Lung (tissue), 12 donors: ENCODE measurements around the gene FCGR2B. TPM values are rescaled to one million over a fixed set of nuclear protein-coding genes. Genes with fewer than 3 reads are reported as not detected.

Source experiments
- ATAC-seq: fragments of 200-7000 bp; cut with Tn5 transposase; one replicate; pipeline ENCODE4 v1.9.1; 2020; ENCODE audit warnings: moderate number of reproducible peaks; ENCODE audit not compliant: insufficient read depth, low FRiP score
- DNase-seq, 3 donors: peaks; one replicate each; pipeline ENCODE4 v3.0.0-alpha.2; 2013 to 2017
- H3K27ac ChIP-seq, 2 donors: one replicate each; pipeline ENCODE4 v1.5.1; 2013; ENCODE audit warnings: mild to moderate bottlenecking in 2 of 2, moderate library complexity in 2 of 2, control low read depth in 1 of 2, inconsistent platforms in 1 of 2, low read depth in 1 of 2, low read length in 1 of 2
- H3K27me3 ChIP-seq, 3 donors: one replicate each; pipeline ENCODE4 v1.5.1; 2013; ENCODE audit warnings: low read length in 2 of 3; ENCODE audit not compliant: control insufficient read depth in 3 of 3, insufficient read depth in 3 of 3
- H3K36me3 ChIP-seq, 4 donors: one replicate each; pipeline ENCODE4 v1.5.1; 2013; ENCODE audit warnings: low read length in 4 of 4, mild to moderate bottlenecking in 1 of 4, moderate library complexity in 1 of 4; ENCODE audit not compliant: control insufficient read depth in 4 of 4, insufficient read depth in 4 of 4
- H3K4me1 ChIP-seq, 5 donors: one replicate each; pipeline ENCODE4 v1.5.1; 2013; ENCODE audit warnings: low read length in 5 of 5, mild to moderate bottlenecking in 2 of 5, moderate library complexity in 1 of 5; ENCODE audit not compliant: control insufficient read depth in 5 of 5, insufficient read depth in 5 of 5
- H3K4me3 ChIP-seq: one replicate; pipeline ENCODE4 v1.5.1; 2013; ENCODE audit warnings: mild to moderate bottlenecking, control low read depth, moderate library complexity
- H3K9ac ChIP-seq, 2 donors: one replicate each; pipeline ENCODE4 v1.5.1; 2013; ENCODE audit warnings: low read length in 2 of 2, control low read depth in 1 of 2; ENCODE audit not compliant: insufficient read depth in 1 of 2
- H3K9me3 ChIP-seq, 4 donors: one replicate each; pipeline ENCODE4 v1.5.1; 2013; ENCODE audit warnings: low read length in 3 of 4, mild to moderate bottlenecking in 1 of 4, moderate library complexity in 1 of 4; ENCODE audit not compliant: control insufficient read depth in 4 of 4, insufficient read depth in 3 of 4
- CTCF ChIP-seq: IDR thresholded peaks from 2 replicates; pipeline ENCODE4 v1.5.1; 2012; ENCODE audit warnings: mild to moderate bottlenecking; ENCODE audit errors: control extremely low read depth, extremely low read depth
- WGBS, 2 donors: extraction: QIAGEN DNeasy Blood & Tissue Kit; methylation state at CpG; one replicate each; pipeline ENCODE4 v1.1.7; 2013; 5-methylcytosine and 5-hydroxymethylcytosine counted together
- polyA plus RNA-seq, 2 donors: library from polyadenylated mRNA; stranded (reverse); fragments of 200-250 nt; gene quantifications; one replicate each; pipeline ENCODE4 v1.2.1, GENCODE V29; 2013
- total RNA-seq, 2 donors: library from RNA; depleted of rRNA in 1 of 2; stranded (reverse); fragments of >200 nt in 1 of 2; gene quantifications; one replicate each; pipeline ENCODE4 v1.2.1, GENCODE V29; 2014 to 2021
- donor health status: control.
- donor health status: control.
- donor health status: Bipolar disorder and iron deficiency.
- donor health status: healthy.
- donor health status: DM: yes; HTN: yes; CAD: no.

Gene FCGR2B
- total and polyA plus RNA-seq, 4 donors = 6.8 to 12.3 (median 10.5) TPM

DNA sequence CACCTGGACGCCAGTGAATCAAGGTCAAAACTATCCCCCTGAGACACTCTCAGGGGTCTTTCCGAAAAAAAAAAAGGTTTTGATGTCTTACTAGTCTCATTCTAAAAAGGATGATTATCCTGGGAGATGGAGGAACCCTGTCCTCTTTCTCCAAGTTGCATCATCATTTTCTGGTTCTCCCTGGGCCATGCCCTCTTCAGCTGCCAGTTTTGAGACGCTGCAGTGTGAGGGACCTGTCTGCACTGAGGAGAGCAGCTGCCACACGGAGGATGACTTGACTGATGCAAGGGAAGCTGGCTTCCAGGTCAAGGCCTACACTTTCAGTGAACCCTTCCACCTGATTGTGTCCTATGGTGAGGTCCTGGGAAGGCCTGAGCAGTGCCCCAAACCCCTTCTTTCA lies 47.6 kb downstream of the FCGR2B start:
- DNase-seq (no peak), ATAC-seq (no peak)

GRCh38 chr1:161718559-161719324 lies 55.8 kb downstream of the FCGR2B start:
- peaks cover 0 to 5% (median 2%) of the 10 kb centered on the region in 3 donors for H3K27me3 ChIP-seq
- H3K4me1 ChIP-seq = peaks cover 0 to 5% (median 0%) of the 10 kb centered on the region in 5 donors
- ATAC-seq (no peak), DNase-seq (no peak)
- WGBS, 2 donors = 51 to 55% methylated on average over 8 of the region's 8 CpGs
- H3K36me3 ChIP-seq = no peaks in the 10 kb centered on the region
- no peak overlapping the region for H3K27ac ChIP-seq
- H3K9ac ChIP-seq = no peak overlapping the region
- H3K9me3 ChIP-seq = peaks cover 0 to 2% (median 0%) of the 10 kb centered on the region in 4 donors
- H3K4me3 ChIP-seq = no peak overlapping the region
- TF ChIP-seq CTCF = no peak

More for the DNA sequence above, 47.6 kb downstream of the FCGR2B start:
- no peak for TF ChIP-seq CTCF
- no peak overlapping the region for H3K27ac ChIP-seq
- no peak overlapping the region for H3K9ac ChIP-seq
- H3K4me1 ChIP-seq = no peaks in the 10 kb centered on the region
- no peaks in the 10 kb centered on the region for H3K36me3 ChIP-seq
- no peaks in the 10 kb centered on the region for H3K9me3 ChIP-seq
- H3K27me3 ChIP-seq = no peaks in the 10 kb centered on the region
- WGBS, 2 donors = 84 to 91% methylated on average over 4 of the region's 4 CpGs
- H3K4me3 ChIP-seq = no peak overlapping the region

DNA sequence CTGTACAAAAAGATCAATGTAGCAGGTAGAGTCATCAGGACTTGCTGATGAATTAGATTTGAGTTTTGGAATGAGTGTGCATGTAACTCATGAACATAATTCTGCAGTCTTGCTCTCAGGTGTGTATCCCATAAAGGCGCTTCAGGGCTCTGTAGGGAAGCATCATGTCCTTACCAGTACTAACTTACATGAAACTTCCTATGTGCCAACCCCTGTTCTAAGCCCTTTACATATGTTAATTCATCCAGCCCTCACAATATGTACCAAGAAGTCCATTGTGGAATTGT lies 56.3 kb downstream of the FCGR2B start:
- no peak for DNase-seq
- Histone ChIP-seq H3K27me3 (peaks cover 0 to 5% (median 2%) of the 10 kb centered on the region in 3 donors), H3K4me3 (no peak overlapping the region), H3K9ac (no peak overlapping the region), H3K4me1 (peaks cover 0 to 5% (median 0%) of the 10 kb centered on the region in 5 donors), H3K36me3 (no peaks in the 10 kb centered on the region), H3K9me3 (peaks cover 0 to 2% (median 0%) of the 10 kb centered on the region in 4 donors), H3K27ac (no peak overlapping the region)
- WGBS, 2 donors = 97 to 100% methylated on average over 1 of the region's 1 CpG
- no peak for ATAC-seq
- TF ChIP-seq CTCF = no peak
